Neural cell (in vitro differentiated cells): Measurements from ENCODE around the gene PFN3. TPM values are rescaled to one million over a fixed set of nuclear protein-coding genes. Genes with fewer than 3 reads are reported as not detected.

Experiments
- H2AFZ ChIP-seq: fragments of 200-600, 300-800 bp; sonication (generic), shearing (Covaris generic); 2 replicates; pipeline ENCODE4 v1.6.0; 2014; ENCODE audit warnings: low read depth, mild to moderate bottlenecking, antibody characterized with exemption, low read length, moderate library complexity
- H3F3A ChIP-seq: fragments of 200-600 bp; shearing (Covaris generic); 2 replicates; pipeline ENCODE4 v1.6.1; 2016; ENCODE audit warnings: mild to moderate bottlenecking, moderate library complexity, mixed read lengths, antibody characterized with exemption, low read length; ENCODE audit not compliant: insufficient read depth, poor library complexity, severe bottlenecking
- H3K27ac ChIP-seq: fragments of 200-600, 300-800 bp; sonication (generic), shearing (Covaris generic); 2 replicates; pipeline ENCODE4 v1.5.1; 2014; ENCODE audit warnings: mild to moderate bottlenecking, low read length, moderate library complexity
- H3K27me3 ChIP-seq: fragments of 300-800, 200-600 bp; sonication (generic), shearing (Covaris generic); 2 replicates; pipeline ENCODE4 v1.6.0; 2014; ENCODE audit warnings: mild to moderate bottlenecking, low read depth, low read length, moderate library complexity; ENCODE audit not compliant: insufficient read depth
- H3K36me3 ChIP-seq: fragments of 300-800, 200-600 bp; sonication (generic), shearing (Covaris generic); 2 replicates; pipeline ENCODE4 v1.5.1; 2014; ENCODE audit warnings: mild to moderate bottlenecking, antibody characterized with exemption, low read length, moderate library complexity; ENCODE audit not compliant: insufficient read depth
- H3K4me2 ChIP-seq: fragments of 300-800, 200-600 bp; sonication (generic), shearing (Covaris generic); 2 replicates; pipeline ENCODE4 v1.6.0; 2014; ENCODE audit warnings: mild to moderate bottlenecking, low read length
- H3K4me3 ChIP-seq: fragments of 300-800, 200-600 bp; sonication (generic), shearing (Covaris generic); 2 replicates; pipeline ENCODE4 v1.5.1; 2014; ENCODE audit warnings: mild to moderate bottlenecking, low read length, moderate library complexity
- H3K79me2 ChIP-seq: fragments of 200-600 bp; shearing (Covaris generic); replicated peaks from 2 replicates; pipeline ENCODE4 v1.6.0; 2014; ENCODE audit warnings: mild to moderate bottlenecking, low read length, moderate library complexity; ENCODE audit not compliant: insufficient read depth
- H3K9ac ChIP-seq: fragments of 300-800, 200-600 bp; sonication (generic), shearing (Covaris generic); 2 replicates; pipeline ENCODE4 v1.6.1; 2016; ENCODE audit warnings: mild to moderate bottlenecking, low read length, mixed read lengths
- H3K9me2 ChIP-seq: fragments of 200-600 bp; shearing (Covaris generic); 2 replicates; pipeline ENCODE4 v1.6.1; 2016; ENCODE audit warnings: mild to moderate bottlenecking, low read length, mixed read lengths; ENCODE audit not compliant: insufficient read depth
- H3K9me3 ChIP-seq: fragments of 200-600, 300-800 bp; sonication (generic), shearing (Covaris generic); 2 replicates; pipeline ENCODE4 v1.6.1; 2016; ENCODE audit warnings: mild to moderate bottlenecking, mixed run types, low read length, moderate library complexity, mixed read lengths
- H4K20me1 ChIP-seq: fragments of 200-600 bp; shearing (Covaris generic); 2 replicates; pipeline ENCODE4 v1.6.1; 2016; ENCODE audit warnings: mild to moderate bottlenecking, mixed run types; ENCODE audit not compliant: insufficient read depth
- EP300 ChIP-seq: fragments of 450-650 bp; conservative IDR thresholded peaks from 2 replicates; pipeline ENCODE4 v1.6.1; 2014; ENCODE audit warnings: antibody characterized with exemption, mild to moderate bottlenecking, moderate library complexity; ENCODE audit not compliant: poor library complexity, severe bottlenecking
- EZH2 ChIP-seq: fragments of 200-600, 300-800 bp; shearing (Covaris generic), sonication (generic); IDR thresholded peaks from 2 replicates; pipeline ENCODE4 v1.6.1; 2014; ENCODE audit warnings: antibody characterized with exemption, low read length, borderline replicate concordance, mild to moderate bottlenecking; ENCODE audit not compliant: insufficient read depth, poor library complexity, severe bottlenecking
- MXI1 ChIP-seq: fragments of 450-650 bp; conservative IDR thresholded peaks from 2 replicates; pipeline ENCODE4 v1.6.1; 2014; ENCODE audit warnings: antibody characterized with exemption, mild to moderate bottlenecking; ENCODE audit not compliant: poor library complexity, severe bottlenecking
- POLR2AphosphoS5 ChIP-seq: IDR thresholded peaks from 2 replicates; pipeline ENCODE4 v1.6.1; 2012
- RAD21 ChIP-seq: fragments of 450-650 bp; conservative IDR thresholded peaks from 2 replicates; pipeline ENCODE4 v1.6.1; 2014; ENCODE audit warnings: antibody characterized with exemption, mild to moderate bottlenecking, moderate library complexity
- SMC3 ChIP-seq: fragments of 450-650 bp; conservative IDR thresholded peaks from 2 replicates; pipeline ENCODE4 v1.6.1; 2014; ENCODE audit warnings: antibody characterized with exemption, mild to moderate bottlenecking, moderate library complexity; ENCODE audit not compliant: poor library complexity
- TAF1 ChIP-seq: IDR thresholded peaks from 2 replicates; pipeline ENCODE4 v1.6.1; 2012; ENCODE audit warnings: low read depth
- polyA plus RNA-seq: library from polyadenylated mRNA; depleted of rRNA; stranded (reverse); fragments of >200 nt; gene quantifications from 2 replicates; pipeline ENCODE4 v1.2.3, GENCODE V29; 2014
- TF ChIP-seq, protein P1 (sequence below): IDR thresholded peaks from 2 replicates; pipeline ENCODE4 v1.6.1; 2012; ENCODE audit warnings: borderline replicate concordance
- TF ChIP-seq, protein P2 (sequence below): fragments of 450-650 bp; IDR thresholded peaks from 2 replicates; pipeline ENCODE4 v1.5.1; 2014; ENCODE audit warnings: antibody characterized with exemption, mild to moderate bottlenecking, moderate library complexity; ENCODE audit not compliant: poor library complexity, severe bottlenecking

Gene PFN3
- polyA plus RNA-seq, 1 donor from 2014 or later = not detected

DNA sequence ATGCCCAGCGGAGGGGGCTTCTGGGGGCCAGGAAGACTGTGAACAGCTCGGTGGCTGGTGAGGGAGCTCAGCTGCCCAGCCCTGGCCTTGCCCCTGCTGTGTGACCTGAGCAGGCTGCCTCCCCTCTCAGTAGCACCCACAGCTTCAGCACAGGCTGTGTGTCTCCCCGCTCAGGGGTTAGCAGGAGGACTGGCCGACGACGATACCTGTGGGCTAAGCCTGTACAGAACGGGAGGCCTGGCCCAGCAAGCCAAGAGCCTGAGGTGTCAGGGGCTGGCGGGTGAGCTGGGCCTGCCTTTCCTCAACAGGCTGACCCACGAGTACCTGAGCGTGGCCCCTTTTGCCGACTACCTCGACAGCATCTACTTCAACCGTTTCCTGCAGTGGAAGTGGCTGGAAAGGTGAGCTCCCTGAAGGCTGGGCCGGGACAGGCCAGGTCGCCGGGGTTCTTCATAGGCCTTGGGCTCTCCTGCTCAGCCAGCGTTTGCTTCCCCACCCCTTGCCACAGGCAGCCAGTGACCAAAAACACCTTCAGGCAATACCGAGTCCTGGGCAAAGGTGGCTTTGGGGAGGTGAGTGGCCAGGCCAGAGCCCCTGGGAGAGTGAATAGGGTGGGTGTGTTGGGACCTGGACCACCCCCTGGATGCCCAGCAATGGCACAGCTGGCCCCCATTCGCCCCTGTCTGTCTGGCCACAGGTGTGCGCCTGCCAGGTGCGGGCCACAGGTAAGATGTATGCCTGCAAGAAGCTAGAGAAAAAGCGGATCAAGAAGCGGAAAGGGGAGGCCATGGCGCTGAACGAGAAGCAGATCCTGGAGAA, 32.6 kb upstream of the PFN3 start:
- no peaks in the 10 kb centered on the region for H3K36me3 ChIP-seq
- H3F3A ChIP-seq = no peaks in the 10 kb centered on the region
- no peaks in the 10 kb centered on the region for H3K27me3 ChIP-seq
- H3K9me2 ChIP-seq = no peaks in the 10 kb centered on the region
- peaks cover 8% of the 10 kb centered on the region for H3K79me2 ChIP-seq
- H3K4me3 ChIP-seq = no peak overlapping the region
- no peaks in the 10 kb centered on the region for H3K9me3 ChIP-seq
- no peak overlapping the region for H3K9ac ChIP-seq
- no peak for TF ChIP-seq RAD21
- TF ChIP-seq EP300 = no peak
- no peak for TF ChIP-seq POLR2AphosphoS5
- TF ChIP-seq, protein P1, sequence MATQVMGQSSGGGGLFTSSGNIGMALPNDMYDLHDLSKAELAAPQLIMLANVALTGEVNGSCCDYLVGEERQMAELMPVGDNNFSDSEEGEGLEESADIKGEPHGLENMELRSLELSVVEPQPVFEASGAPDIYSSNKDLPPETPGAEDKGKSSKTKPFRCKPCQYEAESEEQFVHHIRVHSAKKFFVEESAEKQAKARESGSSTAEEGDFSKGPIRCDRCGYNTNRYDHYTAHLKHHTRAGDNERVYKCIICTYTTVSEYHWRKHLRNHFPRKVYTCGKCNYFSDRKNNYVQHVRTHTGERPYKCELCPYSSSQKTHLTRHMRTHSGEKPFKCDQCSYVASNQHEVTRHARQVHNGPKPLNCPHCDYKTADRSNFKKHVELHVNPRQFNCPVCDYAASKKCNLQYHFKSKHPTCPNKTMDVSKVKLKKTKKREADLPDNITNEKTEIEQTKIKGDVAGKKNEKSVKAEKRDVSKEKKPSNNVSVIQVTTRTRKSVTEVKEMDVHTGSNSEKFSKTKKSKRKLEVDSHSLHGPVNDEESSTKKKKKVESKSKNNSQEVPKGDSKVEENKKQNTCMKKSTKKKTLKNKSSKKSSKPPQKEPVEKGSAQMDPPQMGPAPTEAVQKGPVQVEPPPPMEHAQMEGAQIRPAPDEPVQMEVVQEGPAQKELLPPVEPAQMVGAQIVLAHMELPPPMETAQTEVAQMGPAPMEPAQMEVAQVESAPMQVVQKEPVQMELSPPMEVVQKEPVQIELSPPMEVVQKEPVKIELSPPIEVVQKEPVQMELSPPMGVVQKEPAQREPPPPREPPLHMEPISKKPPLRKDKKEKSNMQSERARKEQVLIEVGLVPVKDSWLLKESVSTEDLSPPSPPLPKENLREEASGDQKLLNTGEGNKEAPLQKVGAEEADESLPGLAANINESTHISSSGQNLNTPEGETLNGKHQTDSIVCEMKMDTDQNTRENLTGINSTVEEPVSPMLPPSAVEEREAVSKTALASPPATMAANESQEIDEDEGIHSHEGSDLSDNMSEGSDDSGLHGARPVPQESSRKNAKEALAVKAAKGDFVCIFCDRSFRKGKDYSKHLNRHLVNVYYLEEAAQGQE = no peak
- TF ChIP-seq, protein P2, sequence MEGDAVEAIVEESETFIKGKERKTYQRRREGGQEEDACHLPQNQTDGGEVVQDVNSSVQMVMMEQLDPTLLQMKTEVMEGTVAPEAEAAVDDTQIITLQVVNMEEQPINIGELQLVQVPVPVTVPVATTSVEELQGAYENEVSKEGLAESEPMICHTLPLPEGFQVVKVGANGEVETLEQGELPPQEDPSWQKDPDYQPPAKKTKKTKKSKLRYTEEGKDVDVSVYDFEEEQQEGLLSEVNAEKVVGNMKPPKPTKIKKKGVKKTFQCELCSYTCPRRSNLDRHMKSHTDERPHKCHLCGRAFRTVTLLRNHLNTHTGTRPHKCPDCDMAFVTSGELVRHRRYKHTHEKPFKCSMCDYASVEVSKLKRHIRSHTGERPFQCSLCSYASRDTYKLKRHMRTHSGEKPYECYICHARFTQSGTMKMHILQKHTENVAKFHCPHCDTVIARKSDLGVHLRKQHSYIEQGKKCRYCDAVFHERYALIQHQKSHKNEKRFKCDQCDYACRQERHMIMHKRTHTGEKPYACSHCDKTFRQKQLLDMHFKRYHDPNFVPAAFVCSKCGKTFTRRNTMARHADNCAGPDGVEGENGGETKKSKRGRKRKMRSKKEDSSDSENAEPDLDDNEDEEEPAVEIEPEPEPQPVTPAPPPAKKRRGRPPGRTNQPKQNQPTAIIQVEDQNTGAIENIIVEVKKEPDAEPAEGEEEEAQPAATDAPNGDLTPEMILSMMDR = no peak
- no peak for TF ChIP-seq SMC3
- TF ChIP-seq EZH2 = no peak
- no peak for TF ChIP-seq TAF1
- no peak for TF ChIP-seq MXI1
- H3K27ac ChIP-seq = no peak overlapping the region
- H2AFZ ChIP-seq = no peak overlapping the region
- no peak overlapping the region for H3K4me2 ChIP-seq
- H4K20me1 ChIP-seq = no peaks in the 10 kb centered on the region

DNA sequence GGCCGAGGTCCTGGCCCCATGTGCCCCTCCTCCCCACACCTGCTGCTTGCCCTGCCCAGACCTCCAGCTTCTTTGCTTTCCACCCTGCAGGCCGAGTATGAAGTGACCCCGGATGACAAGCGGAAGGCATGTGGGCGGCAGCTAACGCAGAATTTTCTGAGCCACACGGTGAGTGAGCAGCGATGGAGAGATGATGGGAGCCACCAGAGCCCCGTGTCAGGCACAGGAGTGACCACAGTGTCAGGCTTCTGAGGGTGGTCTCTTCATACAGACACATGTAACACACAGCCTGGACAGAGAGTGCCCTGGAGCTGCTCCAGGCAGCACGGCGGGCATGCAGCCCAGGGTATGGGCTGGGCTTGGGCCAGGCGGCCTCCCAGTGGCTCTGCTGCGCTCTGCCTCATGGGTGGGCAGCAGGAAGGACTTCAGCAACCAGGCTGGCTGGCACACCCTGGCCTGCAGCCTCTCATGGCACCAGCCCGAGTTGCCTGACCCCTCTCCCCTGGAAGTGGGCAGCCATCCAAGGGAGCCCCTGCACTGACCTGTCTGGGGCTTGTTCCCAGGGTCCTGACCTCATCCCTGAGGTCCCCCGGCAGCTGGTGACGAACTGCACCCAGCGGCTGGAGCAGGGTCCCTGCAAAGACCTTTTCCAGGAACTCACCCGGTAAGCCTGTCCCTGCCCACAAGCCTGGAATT, 31.8 kb upstream of the PFN3 start:
- no peak for TF ChIP-seq SMC3
- TF ChIP-seq EZH2 = no peak
- TF ChIP-seq EP300 = no peak
- TF ChIP-seq MXI1 = no peak
- TF ChIP-seq RAD21 = no peak
- no peak for TF ChIP-seq TAF1
- TF ChIP-seq POLR2AphosphoS5 = no peak
- TF ChIP-seq, protein P2 = no peak
- TF ChIP-seq, protein P1 = no peak
- no peak overlapping the region for H2AFZ ChIP-seq
- no peaks in the 10 kb centered on the region for H3F3A ChIP-seq
- H3K4me3 ChIP-seq = no peak overlapping the region
- no peaks in the 10 kb centered on the region for H4K20me1 ChIP-seq
- no peak overlapping the region for H3K27ac ChIP-seq
- H3K9me3 ChIP-seq = no peaks in the 10 kb centered on the region
- peaks cover 15% of the 10 kb centered on the region for H3K79me2 ChIP-seq
- H3K9me2 ChIP-seq = no peaks in the 10 kb centered on the region
- no peak overlapping the region for H3K9ac ChIP-seq
- no peaks in the 10 kb centered on the region for H3K36me3 ChIP-seq
- no peaks in the 10 kb centered on the region for H3K27me3 ChIP-seq
- no peak overlapping the region for H3K4me2 ChIP-seq
